ENCODE measurements around the gene SURF4. TPM values are rescaled to one million over a fixed set of nuclear protein-coding genes. Genes with fewer than 3 reads are reported as not detected.
"Not testable (repeated sequence)": the region's sequence is repeated elsewhere in the genome, so short reads cannot be mapped to it uniquely, and the experiment has no call there.

SURF4 gene
- total RNA-seq, 2 experiments from 2014 or later: 197 to 198 TPM

DNA sequence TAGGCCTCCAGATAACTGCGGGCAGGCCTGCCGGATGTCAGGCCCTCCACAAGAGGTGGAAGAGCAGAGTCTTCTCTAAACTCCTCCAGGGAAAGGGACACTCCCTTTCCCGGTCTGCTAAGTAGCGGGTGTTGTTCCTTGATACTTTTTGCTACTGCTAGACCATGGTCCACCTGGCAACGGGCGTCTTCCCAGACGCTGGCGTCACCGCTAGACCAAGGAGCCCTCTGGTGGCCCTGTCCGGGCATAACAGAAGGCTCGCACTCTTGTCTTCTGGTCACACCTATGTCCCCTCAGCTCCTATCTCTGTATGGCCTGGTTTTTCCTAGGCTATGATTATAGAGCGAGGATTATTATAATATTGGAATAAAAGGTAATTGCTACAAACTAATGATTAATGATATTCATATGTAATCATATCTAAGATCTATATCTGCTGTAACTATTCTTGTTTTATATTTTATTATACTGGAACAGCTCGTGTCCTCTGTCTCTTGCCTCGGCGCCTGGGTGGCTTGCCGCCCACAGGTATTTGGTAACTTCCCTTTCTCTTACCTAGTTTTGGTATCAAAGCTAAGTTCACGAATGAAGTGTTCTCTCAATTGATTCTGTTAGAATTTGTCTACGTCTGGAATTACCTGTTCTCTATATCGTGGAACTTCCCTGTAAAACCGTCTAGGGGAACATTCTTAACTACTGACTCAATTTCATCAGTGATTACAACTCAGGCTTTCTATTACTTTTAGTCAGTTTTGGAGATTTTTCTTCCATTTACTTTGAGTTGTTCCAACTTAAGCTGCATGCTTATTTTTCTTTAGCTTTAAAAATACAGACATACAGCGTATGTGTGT lies 46.3 kb downstream of the SURF4 start:
- not testable (repeated sequence) for DNase-seq

GRCh38 chr9:133327834-133328484 lies 47.9 kb downstream of the SURF4 start:
- DNase-seq: no peak
- Mint-ChIP-seq H3K4me3 (no peak overlapping the region), H3K9me3 (no peaks in the 10 kb centered on the region), H3K27me3 (no peaks in the 10 kb centered on the region), H3K27ac (peak overlapping the region; percentile 66), H3K36me3 (peaks cover 17% of the 10 kb centered on the region), H3K4me1 (peaks cover 14% of the 10 kb centered on the region)

More for the DNA sequence above, 46.3 kb downstream of the SURF4 start:
- H3K4me3 Mint-ChIP-seq, H3K9me3 Mint-ChIP-seq, H3K27ac Mint-ChIP-seq, H3K27me3 Mint-ChIP-seq: not testable (repeated sequence)
- H3K4me1 Mint-ChIP-seq: peaks cover 21% of the 10 kb centered on the region
- peaks cover 26% of the 10 kb centered on the region for H3K36me3 Mint-ChIP-seq

- Mint-ChIP-seq H3K36me3 (peaks cover 12% of the 10 kb centered on the region), H3K4me1 (peaks cover 11% of the 10 kb centered on the region)
- H3K27me3 Mint-ChIP-seq, H3K4me3 Mint-ChIP-seq, H3K27ac Mint-ChIP-seq, H3K9me3 Mint-ChIP-seq, DNase-seq: not testable (repeated sequence)
These were observed 48.8 kb downstream of the SURF4 start for GRCh38 chr9:133327021-133327420.

DNA sequence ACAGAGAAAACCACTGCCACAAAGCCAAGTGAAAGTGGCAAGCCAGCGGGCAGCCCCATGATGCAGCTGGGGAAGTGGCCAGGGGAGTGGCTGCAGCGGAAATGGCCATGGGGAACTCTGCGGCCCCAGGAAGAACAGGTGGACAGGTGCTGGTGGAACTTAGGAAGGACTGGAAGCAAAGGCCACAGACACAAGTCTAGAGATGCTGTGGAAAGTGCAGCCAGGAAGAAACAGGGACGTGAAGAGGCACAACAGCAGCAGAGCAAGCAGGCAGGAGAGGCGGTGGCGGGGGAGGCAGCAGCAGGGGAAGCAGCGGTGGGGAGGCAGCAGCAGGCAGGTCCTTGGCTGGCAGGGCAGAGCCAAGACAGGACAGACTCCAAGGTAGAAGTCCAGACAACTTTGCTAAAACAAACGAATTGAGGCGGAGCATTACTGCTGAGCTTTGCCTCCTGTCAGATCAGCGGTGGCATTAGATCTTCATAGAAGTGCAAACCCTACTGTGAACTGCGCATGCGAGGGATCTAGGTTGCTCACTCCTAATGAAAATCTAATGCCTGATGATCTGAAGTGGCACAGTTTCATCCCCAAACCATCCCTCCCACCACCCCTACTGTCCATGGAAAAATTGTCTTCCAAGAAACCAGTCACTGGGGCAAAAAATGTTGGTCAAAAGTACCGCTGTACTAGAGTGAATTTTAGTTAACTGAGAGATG lies 51.7 kb downstream of the SURF4 start:
- Mint-ChIP-seq H3K4me3 (no peak overlapping the region), H3K9me3 (no peaks in the 10 kb centered on the region), H3K27me3 (no peaks in the 10 kb centered on the region), H3K27ac (no peak overlapping the region), H3K4me1 (peaks cover 2% of the 10 kb centered on the region), H3K36me3 (peaks cover 6% of the 10 kb centered on the region)
- DNase-seq: no peak

GRCh38 chr9:133323211-133323610 lies 52.6 kb downstream of the SURF4 start:
- Mint-ChIP-seq H3K4me3 (no peak overlapping the region), H3K27me3 (no peaks in the 10 kb centered on the region), H3K4me1 (peaks cover 2% of the 10 kb centered on the region), H3K27ac (no peak overlapping the region), H3K9me3 (no peaks in the 10 kb centered on the region), H3K36me3 (no peaks in the 10 kb centered on the region)
- no peak for DNase-seq

DNA sequence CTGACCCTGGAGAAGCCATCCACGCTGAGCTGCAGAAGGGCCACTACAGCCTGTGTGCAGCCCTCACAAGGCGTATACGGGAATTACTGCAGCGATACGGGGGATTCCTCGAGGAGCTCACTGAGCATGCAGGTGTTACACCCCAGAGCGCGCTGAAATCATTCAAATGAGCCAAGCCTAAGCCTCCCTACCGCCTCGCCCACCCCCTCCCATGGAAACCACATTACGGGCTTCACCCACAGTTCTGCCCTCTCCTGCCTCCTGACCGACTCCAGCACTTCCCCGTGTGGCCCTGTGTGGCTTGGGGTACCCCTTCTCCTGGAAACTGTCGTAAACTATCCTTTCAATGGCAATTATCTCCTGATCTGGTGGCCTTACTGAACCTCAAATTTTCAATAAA lies 53.2 kb downstream of the SURF4 start:
- no peak overlapping the region for H3K27ac Mint-ChIP-seq
- no peaks in the 10 kb centered on the region for H3K27me3 Mint-ChIP-seq
- DNase-seq: no peak
- peaks cover 2% of the 10 kb centered on the region for H3K4me1 Mint-ChIP-seq
- no peak overlapping the region for H3K4me3 Mint-ChIP-seq
- no peaks in the 10 kb centered on the region for H3K9me3 Mint-ChIP-seq
- no peaks in the 10 kb centered on the region for H3K36me3 Mint-ChIP-seq

GRCh38 chr9:133321411-133321935 lies 54.4 kb downstream of the SURF4 start:
- Mint-ChIP-seq H3K4me3 (no peak overlapping the region), H3K27ac (no peak overlapping the region), H3K9me3 (no peaks in the 10 kb centered on the region), H3K4me1 (peaks cover 2% of the 10 kb centered on the region), H3K36me3 (no peaks in the 10 kb centered on the region), H3K27me3 (no peaks in the 10 kb centered on the region)
- DNase-seq: no peak

DNA sequence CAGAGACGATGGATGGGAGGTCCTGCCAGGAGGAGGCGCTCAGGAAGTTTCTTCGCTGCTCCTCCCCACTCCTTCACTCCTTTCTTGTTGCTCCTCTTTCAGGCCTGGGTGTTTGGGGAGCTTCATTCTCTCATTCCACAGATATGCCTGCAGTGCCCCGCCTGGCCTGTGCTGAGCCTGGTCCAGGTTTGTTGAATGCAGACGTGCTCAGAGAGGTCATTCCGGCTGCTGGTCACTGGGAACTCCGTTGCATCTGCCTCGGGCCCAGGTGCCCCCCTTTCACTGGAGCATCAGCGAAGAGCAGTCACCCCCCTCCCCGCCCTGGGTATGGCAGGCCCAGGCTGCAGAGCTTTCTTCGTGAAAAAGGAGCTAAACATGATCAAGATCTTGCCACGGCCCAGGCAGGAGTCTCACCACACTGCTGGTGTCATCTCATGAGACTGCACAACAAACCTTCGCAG lies 55.4 kb downstream of the SURF4 start:
- no peak overlapping the region for H3K27ac Mint-ChIP-seq
- no peaks in the 10 kb centered on the region for H3K36me3 Mint-ChIP-seq
- no peak overlapping the region for H3K4me3 Mint-ChIP-seq
- H3K9me3 Mint-ChIP-seq: no peaks in the 10 kb centered on the region
- no peaks in the 10 kb centered on the region for H3K27me3 Mint-ChIP-seq
- DNase-seq: no peak
- peaks cover 2% of the 10 kb centered on the region for H3K4me1 Mint-ChIP-seq

GRCh38 chr9:133317551-133317950 lies 58.3 kb downstream of the SURF4 start:
- not testable (repeated sequence) for H3K9me3 Mint-ChIP-seq, H3K27me3 Mint-ChIP-seq, DNase-seq, H3K27ac Mint-ChIP-seq, H3K36me3 Mint-ChIP-seq, H3K4me3 Mint-ChIP-seq, H3K4me1 Mint-ChIP-seq

DNA sequence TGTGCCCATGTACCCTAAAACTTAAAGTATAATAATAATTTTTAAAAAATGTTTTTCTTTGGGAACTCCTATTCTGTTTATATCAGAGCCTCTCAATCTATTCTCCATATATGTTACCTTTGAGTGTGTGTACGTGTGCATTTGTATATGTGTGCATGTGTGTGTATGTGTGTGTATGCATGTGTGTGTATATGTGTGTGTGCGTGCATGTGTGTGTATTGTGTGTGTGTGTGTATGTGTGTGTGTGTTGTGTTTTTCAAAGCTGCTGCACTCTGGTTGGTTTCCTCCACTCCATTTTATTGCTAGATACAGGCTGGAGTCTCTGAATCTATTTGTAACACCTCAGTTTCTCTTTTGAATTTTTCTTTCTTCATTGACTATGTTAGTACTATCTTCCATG lies 59.9 kb downstream of the SURF4 start:
- Mint-ChIP-seq H3K4me1 (no peaks in the 10 kb centered on the region), H3K27ac (no peak overlapping the region), H3K27me3 (peaks cover 3% of the 10 kb centered on the region), H3K36me3 (no peaks in the 10 kb centered on the region), H3K9me3 (no peaks in the 10 kb centered on the region), H3K4me3 (no peak overlapping the region)
- no peak for DNase-seq

Other genes with a start within 250 kb of the SURF4 start
- gene GBGT1, start 212.1 kb downstream of the SURF4 start, total RNA-seq: 1 to 10 TPM; 1.6 to 2.9 TPM
- not detected for gene OBP2B, start 166.8 kb downstream of the SURF4 start, total RNA-seq
- not detected for gene ABO, start 100.9 kb downstream of the SURF4 start, total RNA-seq
- 10 to 100 TPM; 31.8 to 33.0 TPM for gene SURF6, start 39.9 kb downstream of the SURF4 start, total RNA-seq
- 10 to 100 TPM; 42.3 to 45.2 TPM for gene MED22, start 27.9 kb downstream of the SURF4 start, total RNA-seq
- 1,000 to 10,000 TPM; 3,142 to 3,195 TPM for gene RPL7A, start 27.8 kb downstream of the SURF4 start, total RNA-seq
- gene SURF1, start 19.6 kb downstream of the SURF4 start, total RNA-seq: 10 to 100 TPM; 25.4 to 26.6 TPM
- gene SURF2, start 19.5 kb downstream of the SURF4 start, total RNA-seq: 10 to 100 TPM; 30.7 to 32.2 TPM
- gene STKLD1, start 306 bp upstream of the SURF4 start, total RNA-seq: under 1 TPM; 0.16 to 0.31 TPM
- 10 to 100 TPM; 45.3 to 47.7 TPM for gene REXO4, start 42.0 kb upstream of the SURF4 start, total RNA-seq
- 1 to 10 TPM; 1.0 to 1.5 TPM for gene ADAMTS13, start 46.3 kb upstream of the SURF4 start, total RNA-seq
- 1 to 10 TPM in 1 of 2 experiments, under 1 TPM in 1; 0.54 to 1.4 TPM for gene CACFD1, start 83.9 kb upstream of the SURF4 start, total RNA-seq
- gene SLC2A6, start 103.0 kb upstream of the SURF4 start, total RNA-seq: 1 to 10 TPM; 8.9 to 9.3 TPM
- not detected for gene MYMK, start 148.9 kb upstream of the SURF4 start, total RNA-seq
- gene ADAMTSL2, start 158.6 kb upstream of the SURF4 start, total RNA-seq: under 1 TPM; 0.29 to 0.34 TPM
- not detected for gene FAM163B, start 233.3 kb upstream of the SURF4 start, total RNA-seq

Data from activated naive CD8-positive, alpha-beta T cell treated with anti-CD3 and anti-CD28 coated beads for 36 hours (primary cell).